Skeletal muscle tissue (tissue), 4 donors: ENCODE data around the gene SH3D21. TPM values are rescaled to one million over a fixed set of nuclear protein-coding genes. Genes with fewer than 3 reads are reported as not detected.

Experiments
- H3K27ac ChIP-seq: one replicate; pipeline ENCODE4 v1.7.0; 2013; ENCODE audit warnings: mild to moderate bottlenecking, low read depth, low read length, inconsistent platforms
- H3K27me3 ChIP-seq, 3 donors: one replicate each; pipeline ENCODE4 v1.7.0; 2013; ENCODE audit warnings: low read length in 3 of 3; ENCODE audit not compliant: control insufficient read depth in 3 of 3, insufficient read depth in 3 of 3
- H3K36me3 ChIP-seq, 3 donors: one replicate each; pipeline ENCODE4 v1.7.0; 2013; ENCODE audit warnings: low read length in 3 of 3; ENCODE audit not compliant: control insufficient read depth in 3 of 3, insufficient read depth in 3 of 3
- H3K4me1 ChIP-seq, 3 donors: one replicate each; pipeline ENCODE4 v1.7.0; 2013; ENCODE audit warnings: low read length in 3 of 3, mild to moderate bottlenecking in 3 of 3; ENCODE audit not compliant: control insufficient read depth in 3 of 3, insufficient read depth in 3 of 3
- H3K4me3 ChIP-seq, 3 donors: one replicate each; pipeline ENCODE4 v1.7.0; 2013; ENCODE audit warnings: low read length in 3 of 3
- H3K9ac ChIP-seq, 3 donors: one replicate each; pipeline ENCODE4 v1.7.0; 2013; ENCODE audit warnings: low read length in 3 of 3, mild to moderate bottlenecking in 3 of 3, moderate library complexity in 2 of 3, low read depth in 1 of 3
- H3K9me3 ChIP-seq, 3 donors: one replicate each; pipeline ENCODE4 v1.7.0; 2013; ENCODE audit warnings: low read length in 3 of 3; ENCODE audit not compliant: control insufficient read depth in 3 of 3
- total RNA-seq: library from RNA; depleted of rRNA; stranded (reverse); fragments of >200 nt; gene quantifications from one replicate; pipeline ENCODE4 v1.2.3, GENCODE V29; 2014
- donor health status: Osteomylitis.

Gene SH3D21
- total RNA-seq, 1 donor from 2014 or later, result 0.52 TPM

DNA sequence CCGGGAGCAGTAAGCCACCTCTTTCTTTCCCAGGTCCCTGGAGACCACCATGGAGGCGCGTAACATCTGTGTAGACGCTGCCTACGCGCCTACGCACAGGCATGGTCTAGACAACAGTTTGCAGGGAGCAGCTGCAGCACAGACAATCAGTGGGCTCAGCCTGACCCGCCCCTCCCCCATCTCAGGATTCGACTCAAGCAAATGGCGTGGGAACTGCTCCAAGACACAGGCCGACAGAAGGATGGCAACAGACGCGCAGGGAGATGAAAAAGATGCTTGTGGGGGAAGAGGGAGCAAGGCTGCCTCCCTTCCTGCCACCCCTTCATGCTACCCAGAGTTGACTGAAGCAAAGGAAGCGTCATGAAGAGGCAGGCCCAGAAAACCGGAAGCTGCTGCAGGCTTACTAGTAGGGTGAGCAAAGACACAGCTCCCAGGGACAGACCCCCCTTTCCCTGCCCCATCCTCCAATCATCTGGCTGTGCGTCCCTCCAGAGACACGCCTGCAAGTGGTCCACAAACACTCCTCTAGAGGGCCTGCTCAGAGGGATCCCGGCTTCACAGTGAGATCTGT, 60.0 kb downstream of the SH3D21 start:
- peak overlapping the region; percentile 39 for H3K27ac ChIP-seq
- peaks cover 18 to 33% (median 33%) of the 10 kb centered on the region in 3 donors for H3K4me1 ChIP-seq
- H3K27me3 ChIP-seq, result no peaks in the 10 kb centered on the region
- H3K4me3 ChIP-seq, result no peak overlapping the region
- peak overlapping the region in 2 of 3 donors; percentile 45 to 60 for H3K9ac ChIP-seq
- H3K9me3 ChIP-seq, result no peaks in the 10 kb centered on the region
- peaks cover 15 to 28% (median 23%) of the 10 kb centered on the region in 3 donors for H3K36me3 ChIP-seq

DNA sequence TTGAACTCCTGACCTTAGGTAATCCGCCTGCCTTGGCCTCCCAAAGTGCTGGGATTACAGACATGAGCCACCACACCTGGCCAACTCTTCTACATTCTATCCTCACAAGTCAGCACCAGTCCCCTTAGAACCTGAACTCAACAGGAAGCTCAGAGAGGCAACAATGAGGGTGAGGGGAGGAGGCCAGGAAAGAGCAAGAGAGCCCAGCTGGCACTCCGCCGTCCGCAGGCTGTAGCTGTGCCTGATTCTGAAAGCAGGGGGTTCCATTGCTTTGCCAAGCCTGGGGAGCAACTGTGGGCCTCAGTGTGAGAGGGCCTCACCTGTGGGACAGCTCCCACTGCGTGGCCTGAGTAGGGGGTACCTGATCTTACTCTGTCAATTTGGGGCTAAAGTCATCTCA, 60.9 kb downstream of the SH3D21 start:
- H3K36me3 ChIP-seq, result peaks cover 10 to 23% (median 17%) of the 10 kb centered on the region in 3 donors
- no peak overlapping the region for H3K4me3 ChIP-seq
- H3K9me3 ChIP-seq, result no peaks in the 10 kb centered on the region
- no peak overlapping the region for H3K9ac ChIP-seq
- peak overlapping the region; percentile 19 for H3K27ac ChIP-seq
- no peaks in the 10 kb centered on the region for H3K27me3 ChIP-seq
- H3K4me1 ChIP-seq, result peaks cover 18 to 41% (median 39%) of the 10 kb centered on the region in 3 donors

DNA sequence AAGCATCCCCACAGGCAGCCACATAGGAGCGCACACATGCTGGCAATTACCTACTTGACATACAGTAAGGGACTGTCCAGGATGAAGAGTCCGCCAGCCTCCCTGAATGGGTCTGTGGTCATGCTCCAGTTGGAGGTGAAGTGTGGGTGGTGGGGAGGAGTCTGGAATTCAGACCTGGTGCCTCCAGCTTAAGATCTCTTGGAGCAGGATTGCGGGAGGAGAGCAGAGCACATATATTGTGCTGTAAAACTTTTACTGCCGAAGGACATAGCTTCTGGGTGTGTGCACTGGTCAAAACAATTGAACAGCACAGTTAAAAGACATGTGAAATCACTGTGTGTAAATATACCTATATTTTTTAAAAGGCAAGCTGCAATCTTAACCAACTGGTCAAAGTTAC, 61.6 kb downstream of the SH3D21 start:
- H3K9ac ChIP-seq, result peak overlapping the region in 1 of 3 donors; percentile 16
- no peak overlapping the region for H3K4me3 ChIP-seq
- H3K27ac ChIP-seq, result no peak overlapping the region
- peaks cover 23 to 48% (median 46%) of the 10 kb centered on the region in 3 donors for H3K4me1 ChIP-seq
- peaks cover 4 to 18% (median 10%) of the 10 kb centered on the region in 3 donors for H3K36me3 ChIP-seq
- H3K27me3 ChIP-seq, result no peaks in the 10 kb centered on the region
- H3K9me3 ChIP-seq, result no peaks in the 10 kb centered on the region

DNA sequence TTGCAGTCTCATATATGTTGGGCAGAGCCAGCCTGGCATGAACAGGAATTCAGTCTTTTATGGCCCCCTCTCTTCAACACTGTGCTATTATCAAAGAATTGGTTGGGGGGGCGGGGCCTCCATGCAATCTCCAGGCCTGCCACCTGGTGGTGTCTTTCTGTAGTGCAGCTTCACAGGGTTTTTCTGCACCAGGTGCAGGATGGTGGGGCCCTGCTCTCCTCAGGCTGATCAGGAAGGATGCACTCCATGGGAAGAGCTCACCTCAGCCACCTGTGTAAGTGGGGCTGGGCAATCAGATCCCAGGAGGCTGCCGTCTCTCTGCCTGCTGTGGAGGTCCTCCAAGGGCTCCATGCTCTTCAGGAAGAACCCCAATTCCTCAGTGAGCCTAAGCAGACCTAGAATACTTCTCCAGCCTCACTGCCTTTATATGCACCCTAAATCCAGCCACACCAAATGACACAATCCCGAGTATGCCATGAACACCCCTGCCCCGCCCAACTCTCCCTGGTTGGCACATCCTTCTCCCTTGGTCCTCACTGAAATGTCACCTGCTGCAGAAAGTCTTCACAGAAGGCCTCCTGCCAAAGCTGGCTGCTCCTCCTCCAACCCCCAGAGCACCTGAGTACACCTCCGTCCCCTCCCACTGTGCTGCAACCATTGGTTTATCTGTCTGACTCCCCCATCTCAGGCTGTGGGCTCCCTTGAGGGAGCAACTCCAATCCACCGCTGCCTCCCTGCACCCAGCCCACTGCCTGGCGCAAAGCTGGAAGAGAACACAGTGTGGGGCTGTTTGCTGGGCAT, 63.1 kb downstream of the SH3D21 start:
- H3K9me3 ChIP-seq, result no peaks in the 10 kb centered on the region
- no peak overlapping the region for H3K4me3 ChIP-seq
- no peak overlapping the region for H3K27ac ChIP-seq
- peaks cover 37 to 63% (median 61%) of the 10 kb centered on the region in 3 donors for H3K4me1 ChIP-seq
- H3K27me3 ChIP-seq, result no peaks in the 10 kb centered on the region
- peaks cover 2 to 14% (median 8%) of the 10 kb centered on the region in 3 donors for H3K36me3 ChIP-seq
- peak overlapping the region in 1 of 3 donors; percentile 50 for H3K9ac ChIP-seq

Other genes with a start within 250 kb of the SH3D21 start
- 2.1 TPM for gene TEKT2, start 222.3 kb upstream of the SH3D21 start, total RNA-seq
- gene ADPRS, start 217.5 kb upstream of the SH3D21 start, total RNA-seq, result 21.4 TPM
- 11.0 TPM for gene COL8A2, start 181.1 kb upstream of the SH3D21 start, total RNA-seq
- gene TRAPPC3, start 156.9 kb upstream of the SH3D21 start, total RNA-seq, result 30.3 TPM
- gene MAP7D1, start 150.2 kb upstream of the SH3D21 start, total RNA-seq, result 71.0 TPM
- 51.7 TPM for gene THRAP3, start 81.9 kb upstream of the SH3D21 start, total RNA-seq
- 40.7 TPM for gene EVA1B, start 17.3 kb downstream of the SH3D21 start, total RNA-seq
- gene STK40, start 79.6 kb downstream of the SH3D21 start, total RNA-seq, result 11.0 TPM
- gene LSM10, start 91.5 kb downstream of the SH3D21 start, total RNA-seq, result 4.2 TPM
- 17.2 TPM for gene OSCP1, start 144.1 kb downstream of the SH3D21 start, total RNA-seq
- 25.1 TPM for gene MRPS15, start 158.0 kb downstream of the SH3D21 start, total RNA-seq
- 3.7 TPM for gene CSF3R, start 176.5 kb downstream of the SH3D21 start, total RNA-seq